ENCODE results near the gene SCO2. TPM values are rescaled to one million over a fixed set of nuclear protein-coding genes. Genes with fewer than 3 reads are reported as not detected.
A peak's percentile ranks its signal among the peaks of the same experiment; 100 is the strongest.

SCO2 gene
- total RNA-seq, result 8.7 and 14.8 TPM in 2 replicates

DNA sequence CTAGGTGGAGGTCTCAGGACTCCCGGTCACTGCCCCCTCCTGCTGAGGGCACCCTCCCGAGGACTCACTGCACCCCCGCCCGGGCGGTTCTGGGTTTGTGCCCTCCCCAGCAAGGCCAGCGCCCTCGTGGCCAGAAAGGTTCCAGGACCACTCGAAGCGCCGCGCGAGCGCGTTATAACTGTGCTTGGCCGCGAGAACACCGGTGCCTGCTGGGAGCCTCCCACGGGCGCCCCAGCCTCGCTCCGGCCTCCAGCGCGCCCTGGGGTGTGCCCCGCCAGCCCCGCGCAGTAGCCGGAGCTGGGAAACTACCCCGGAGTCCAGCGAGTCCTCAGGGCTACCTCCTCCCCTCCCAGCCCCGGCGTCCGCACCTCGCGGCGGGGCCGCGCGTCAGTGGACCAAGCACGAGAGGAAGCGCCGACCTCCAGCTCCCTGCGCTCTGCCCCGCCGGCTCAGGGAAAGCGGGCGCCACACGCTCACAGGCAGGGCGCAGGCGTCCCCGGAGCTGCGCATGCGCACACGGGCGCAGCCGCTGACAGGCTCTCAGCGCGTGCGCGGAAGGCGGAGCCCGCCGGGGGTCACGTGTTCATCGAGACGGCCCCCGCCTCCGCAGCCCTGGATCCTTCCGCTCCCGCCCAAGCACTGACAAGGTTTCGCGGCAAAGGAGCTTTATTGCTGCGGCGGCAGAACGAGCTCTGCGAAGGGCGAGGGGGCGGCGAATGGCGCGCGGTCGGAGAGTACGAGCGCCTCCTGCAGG is at the start of gene SCO2:
Gene SCO2, minus strand, starts transcription at position 495 of the 754 bp plus-strand sequence. CDS start 1,187 bp downstream, outside the sequence.
- Mint-ChIP-seq H3K27me3 (ENCODE audit: insufficient read depth) (no peaks in the 10 kb centered on the region), H3K36me3 (ENCODE audit: low read depth) (peaks cover 11% of the 10 kb centered on the region), H3K4me3 (peak within 1 kb of the TSS; percentile 94), H3K9me3 (no peaks in the 10 kb centered on the region), H3K27ac (peak within 1 kb of the TSS; percentile 88), H3K4me1 (ENCODE audit: low read depth) (peaks cover 34% of the 10 kb centered on the region)
- DNase-seq (ENCODE audit: low spot score), result peak; percentile 97
- intact Hi-C loops (cut with micrococcal nuclease), result loop anchor here (1.0 kb wide), 4 partner anchors 17 to 96 kb away; partner anchors contain the start of genes CHKB, NCAPH2 and SBF1

DNA sequence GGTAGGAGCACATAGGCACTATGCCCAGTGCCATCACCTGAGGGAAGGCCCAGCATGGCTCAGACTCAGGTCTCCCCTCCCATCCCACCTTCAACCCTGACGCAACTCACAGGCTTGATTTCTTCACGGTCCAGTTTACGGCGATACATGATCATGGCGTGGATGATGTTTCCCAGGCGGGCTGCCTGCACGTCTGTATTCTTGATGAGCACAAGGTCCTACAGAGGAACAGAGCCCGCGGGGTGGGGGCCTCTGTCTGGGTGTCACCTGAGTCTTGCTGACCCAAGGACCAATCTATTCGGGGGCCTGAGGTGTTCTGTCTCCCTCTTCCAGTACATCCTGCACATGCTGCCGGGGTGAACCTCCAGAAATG is 49.0 kb upstream of the SCO2 start:
- Mint-ChIP-seq H3K4me3 (no peak overlapping the region), H3K27ac (no peak overlapping the region), H3K27me3 (ENCODE audit: insufficient read depth) (no peaks in the 10 kb centered on the region), H3K9me3 (no peaks in the 10 kb centered on the region), H3K4me1 (ENCODE audit: low read depth) (no peaks in the 10 kb centered on the region), H3K36me3 (ENCODE audit: low read depth) (peaks cover 34% of the 10 kb centered on the region)
- DNase-seq (ENCODE audit: low spot score), result no peak
- intact Hi-C loops (cut with micrococcal nuclease), result no loop called here

GRCh38 chr22:50573491-50574382 is 48.3 kb upstream of the SCO2 start:
- Mint-ChIP-seq H3K4me3 (no peak overlapping the region), H3K27me3 (ENCODE audit: insufficient read depth) (no peaks in the 10 kb centered on the region), H3K4me1 (ENCODE audit: low read depth) (no peaks in the 10 kb centered on the region), H3K27ac (no peak overlapping the region), H3K9me3 (no peaks in the 10 kb centered on the region), H3K36me3 (ENCODE audit: low read depth) (peaks cover 38% of the 10 kb centered on the region)
- DNase-seq (ENCODE audit: low spot score), result no peak
- intact Hi-C loops (cut with micrococcal nuclease), result no loop called here

- DNase-seq (ENCODE audit: low spot score), result no peak
- no peaks in the 10 kb centered on the region for H3K27me3 Mint-ChIP-seq (ENCODE audit: insufficient read depth)
- H3K4me3 Mint-ChIP-seq, result no peak overlapping the region
- no peak overlapping the region for H3K27ac Mint-ChIP-seq
- H3K9me3 Mint-ChIP-seq, result no peaks in the 10 kb centered on the region
- H3K4me1 Mint-ChIP-seq (ENCODE audit: low read depth), result no peaks in the 10 kb centered on the region
- intact Hi-C loops (cut with micrococcal nuclease), result no loop called here
- peaks cover 38% of the 10 kb centered on the region for H3K36me3 Mint-ChIP-seq (ENCODE audit: low read depth)
Observed at GRCh38 chr22:50572965-50573364, 47.6 kb upstream of the SCO2 start.

DNA sequence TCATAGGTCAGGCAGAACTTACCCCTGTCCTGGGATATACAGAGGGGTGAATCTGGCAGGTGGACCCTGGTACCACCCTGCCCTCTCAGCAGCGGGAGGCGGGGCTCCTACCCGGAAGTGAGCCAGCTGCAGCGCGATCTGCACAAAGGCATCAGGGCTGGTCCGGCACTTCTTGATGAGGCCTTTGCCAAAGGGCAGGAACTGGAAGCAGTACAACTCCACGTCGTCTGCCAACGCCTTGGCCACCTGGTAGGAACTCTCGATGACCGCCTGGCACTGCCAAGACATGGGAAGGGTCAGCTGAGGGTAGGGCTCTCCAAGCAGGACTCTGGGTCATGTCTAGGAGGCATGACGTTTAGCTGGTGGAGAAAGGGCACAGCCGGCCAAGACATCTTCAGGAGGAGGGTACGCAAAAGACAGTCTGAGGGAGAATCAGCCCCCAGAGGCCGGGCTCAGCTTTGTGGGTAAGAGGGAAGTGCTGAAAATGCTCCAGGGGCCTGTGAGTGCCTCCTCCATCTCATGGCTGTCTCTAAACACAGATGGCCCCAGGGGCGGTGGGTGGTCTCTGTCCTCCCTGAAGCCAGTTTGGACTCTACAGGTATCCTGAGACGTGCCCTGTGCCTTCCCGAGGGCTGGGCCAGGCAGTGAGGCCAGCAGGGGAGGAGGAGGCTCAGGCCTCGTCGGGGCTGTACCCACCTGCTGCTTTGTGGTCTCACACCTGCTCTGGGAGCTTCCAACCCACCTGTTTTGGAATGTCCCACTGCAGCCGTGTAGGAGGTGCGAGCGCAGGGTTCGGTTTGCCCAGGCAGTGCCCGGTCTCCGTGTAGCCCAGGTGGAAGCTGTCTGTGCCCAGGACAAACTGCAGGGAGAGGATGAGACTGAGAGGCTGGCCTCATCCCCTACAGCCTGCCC is 46.1 kb upstream of the SCO2 start:
- no peaks in the 10 kb centered on the region for H3K9me3 Mint-ChIP-seq
- H3K4me1 Mint-ChIP-seq (ENCODE audit: low read depth), result no peaks in the 10 kb centered on the region
- H3K27me3 Mint-ChIP-seq (ENCODE audit: insufficient read depth), result peaks cover under 1% of the 10 kb centered on the region
- no peak overlapping the region for H3K27ac Mint-ChIP-seq
- no peak overlapping the region for H3K4me3 Mint-ChIP-seq
- no peak for DNase-seq (ENCODE audit: low spot score)
- intact Hi-C loops (cut with micrococcal nuclease), result no loop called here
- peaks cover 38% of the 10 kb centered on the region for H3K36me3 Mint-ChIP-seq (ENCODE audit: low read depth)

- DNase-seq (ENCODE audit: low spot score), result no peak
- peaks cover 3% of the 10 kb centered on the region for H3K27me3 Mint-ChIP-seq (ENCODE audit: insufficient read depth)
- no peaks in the 10 kb centered on the region for H3K4me1 Mint-ChIP-seq (ENCODE audit: low read depth)
- no peak overlapping the region for H3K4me3 Mint-ChIP-seq
- intact Hi-C loops (cut with micrococcal nuclease), result no loop called here
- no peaks in the 10 kb centered on the region for H3K9me3 Mint-ChIP-seq
- peaks cover 33% of the 10 kb centered on the region for H3K36me3 Mint-ChIP-seq (ENCODE audit: low read depth)
- no peak overlapping the region for H3K27ac Mint-ChIP-seq
Observed at GRCh38 chr22:50570861-50571260, 45.5 kb upstream of the SCO2 start.

- intact Hi-C loops (cut with micrococcal nuclease), result no loop called here
- Mint-ChIP-seq H3K4me1 (ENCODE audit: low read depth) (no peaks in the 10 kb centered on the region), H3K9me3 (no peaks in the 10 kb centered on the region), H3K4me3 (no peak overlapping the region), H3K27me3 (ENCODE audit: insufficient read depth) (peaks cover 3% of the 10 kb centered on the region), H3K36me3 (ENCODE audit: low read depth) (peaks cover 27% of the 10 kb centered on the region), H3K27ac (no peak overlapping the region)
- DNase-seq (ENCODE audit: low spot score), result no peak
Observed at GRCh38 chr22:50569896-50570535, 44.6 kb upstream of the SCO2 start.

DNA sequence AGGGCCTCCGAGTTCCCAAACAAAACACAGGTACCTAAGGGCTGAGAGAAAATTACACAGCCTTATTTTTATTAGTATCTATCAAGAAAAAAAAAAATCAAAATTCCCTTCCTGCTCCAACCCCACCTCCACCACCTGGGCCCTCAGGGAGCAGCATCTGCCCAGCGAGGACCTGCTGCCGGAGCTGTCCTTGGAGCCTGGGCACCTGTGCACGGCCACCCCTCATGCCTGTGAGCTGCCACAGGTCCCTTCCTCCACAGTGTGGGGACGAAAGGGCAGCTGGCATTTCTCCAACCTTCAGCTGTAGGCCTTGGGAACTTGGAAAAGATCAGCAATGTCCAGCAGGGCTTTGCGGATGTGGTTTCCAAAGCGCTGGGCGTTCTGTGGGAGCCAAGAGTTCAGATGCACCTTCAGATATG is 43.7 kb upstream of the SCO2 start:
- intact Hi-C loops (cut with micrococcal nuclease), result no loop called here
- Mint-ChIP-seq H3K4me3 (no peak overlapping the region), H3K27me3 (ENCODE audit: insufficient read depth) (peaks cover 3% of the 10 kb centered on the region), H3K36me3 (ENCODE audit: low read depth) (peaks cover 27% of the 10 kb centered on the region), H3K9me3 (no peaks in the 10 kb centered on the region), H3K4me1 (ENCODE audit: low read depth) (no peaks in the 10 kb centered on the region), H3K27ac (no peak overlapping the region)
- DNase-seq (ENCODE audit: low spot score), result no peak

- Mint-ChIP-seq H3K4me3 (no peak overlapping the region), H3K27ac (no peak overlapping the region)
Observed at GRCh38 chr22:50568626-50569025, 43.2 kb upstream of the SCO2 start.

DNA sequence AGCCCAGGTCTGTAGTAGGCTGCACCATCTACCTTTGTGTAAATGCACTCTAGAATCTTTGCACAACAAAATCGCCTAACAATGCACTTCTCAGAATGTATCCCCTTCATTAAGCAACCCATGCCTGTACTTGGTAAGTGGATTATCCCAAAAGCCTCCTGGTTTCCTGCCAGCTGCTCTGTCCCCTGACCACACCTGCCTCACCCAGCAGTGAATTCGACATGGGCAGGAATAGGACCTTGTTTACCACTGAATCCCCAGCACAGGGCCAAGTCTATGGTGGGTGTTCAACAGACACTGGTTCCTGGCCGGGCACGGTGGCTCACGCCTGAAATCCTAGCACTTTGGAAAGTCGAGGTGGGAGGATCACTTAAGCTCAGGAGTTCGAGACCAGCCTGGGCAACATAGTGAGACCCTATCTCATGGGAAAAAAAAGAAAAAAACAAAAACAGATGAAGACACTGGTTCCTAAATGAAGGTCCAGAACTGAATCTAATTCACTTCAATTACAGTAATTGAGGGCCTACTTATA is 42.4 kb upstream of the SCO2 start:
- DNase-seq (ENCODE audit: low spot score), result no peak
- Mint-ChIP-seq H3K9me3 (no peaks in the 10 kb centered on the region), H3K36me3 (ENCODE audit: low read depth) (peaks cover 25% of the 10 kb centered on the region), H3K27ac (no peak overlapping the region), H3K4me3 (no peak overlapping the region), H3K27me3 (ENCODE audit: insufficient read depth) (peaks cover 3% of the 10 kb centered on the region), H3K4me1 (ENCODE audit: low read depth) (peaks cover 9% of the 10 kb centered on the region)
- intact Hi-C loops (cut with micrococcal nuclease), result no loop called here

More at GRCh38 chr22:50568626-50569025, 43.2 kb upstream of the SCO2 start:
- peaks cover under 1% of the 10 kb centered on the region for H3K4me1 Mint-ChIP-seq (ENCODE audit: low read depth)
- intact Hi-C loops (cut with micrococcal nuclease), result no loop called here
- H3K27me3 Mint-ChIP-seq (ENCODE audit: insufficient read depth), result peaks cover 3% of the 10 kb centered on the region
- no peak for DNase-seq (ENCODE audit: low spot score)
- H3K9me3 Mint-ChIP-seq, result no peaks in the 10 kb centered on the region
- H3K36me3 Mint-ChIP-seq (ENCODE audit: low read depth), result peaks cover 27% of the 10 kb centered on the region

- intact Hi-C loops (cut with micrococcal nuclease), result no loop called here
- H3K4me3 Mint-ChIP-seq, result no peak overlapping the region
- H3K36me3 Mint-ChIP-seq (ENCODE audit: low read depth), result peaks cover 7% of the 10 kb centered on the region
- H3K4me1 Mint-ChIP-seq (ENCODE audit: low read depth), result peaks cover 20% of the 10 kb centered on the region
- H3K27ac Mint-ChIP-seq, result no peak overlapping the region
- H3K27me3 Mint-ChIP-seq (ENCODE audit: insufficient read depth), result peaks cover 9% of the 10 kb centered on the region
- DNase-seq (ENCODE audit: low spot score), result no peak
- H3K9me3 Mint-ChIP-seq, result no peaks in the 10 kb centered on the region
Observed at GRCh38 chr22:50564289-50564688, 38.9 kb upstream of the SCO2 start.
